HepG2 (cell line): ENCODE results near the gene ITGAE. TPM values are rescaled to one million over a fixed set of nuclear protein-coding genes. Genes with fewer than 3 reads are reported as not detected.

Experiments
- ATF7 ChIP-seq, 2 experiments: fragments of 450-650 bp in 1 of 2; sonication (generic) in 1 of 2; formaldehyde crosslinking in 1 of 2; IDR thresholded peaks; 2 replicates each; pipeline versions ENCODE4 v1.4.0 to v1.6.1; 2016 to 2020; ENCODE audit warnings: antibody characterized with exemption in 1 of 2, mild to moderate bottlenecking in 1 of 2, missing genetic modification reagents in 1 of 2
- CBX5 ChIP-seq: sonication (generic); formaldehyde crosslinking; IDR thresholded peaks from 2 replicates; pipeline ENCODE4 v1.4.0; 2020; ENCODE audit warnings: missing genetic modification reagents, borderline replicate concordance
- DMAP1 ChIP-seq: IDR thresholded peaks from 2 replicates; pipeline ENCODE4 v1.6.1; 2016
- GRHL1 ChIP-seq: sonication (generic); formaldehyde crosslinking; conservative IDR thresholded peaks from 2 replicates; pipeline ENCODE4 v1.8.0; 2022; ENCODE audit warnings: missing genetic modification reagents
- HDAC6 ChIP-seq: fragments of 200-600 bp; sonication (generic); IDR thresholded peaks from 2 replicates; pipeline ENCODE4 v1.7.0; 2017; ENCODE audit warnings: mild to moderate bottlenecking, antibody characterized with exemption, low read length, low read depth
- HNF4A ChIP-seq: sonication (generic); formaldehyde crosslinking; IDR thresholded peaks from 2 replicates; pipeline ENCODE4 v1.4.0; 2020; ENCODE audit warnings: missing genetic modification reagents
- HOXD1 ChIP-seq: sonication (generic); formaldehyde crosslinking; IDR thresholded peaks from 2 replicates; pipeline ENCODE4 v1.5.0; 2020; ENCODE audit warnings: missing genetic modification reagents
- KLF13 ChIP-seq: sonication (generic); formaldehyde crosslinking; IDR thresholded peaks from 2 replicates; pipeline ENCODE4 v1.4.0; 2020; ENCODE audit warnings: mild to moderate bottlenecking, missing genetic modification reagents
- MXD1 ChIP-seq: sonication (generic); formaldehyde crosslinking; IDR thresholded peaks from 2 replicates; pipeline ENCODE4 v1.4.0; 2020; ENCODE audit warnings: mild to moderate bottlenecking, missing genetic modification reagents
- MYNN ChIP-seq: sonication (generic); formaldehyde crosslinking; IDR thresholded peaks from 2 replicates; pipeline ENCODE4 v1.4.0; 2020; ENCODE audit warnings: mild to moderate bottlenecking, low read depth, missing genetic modification reagents
- NKX3-1 ChIP-seq: sonication (generic); formaldehyde crosslinking; IDR thresholded peaks from 2 replicates; pipeline ENCODE4 v1.5.0; 2020; ENCODE audit warnings: missing genetic modification reagents
- NR2F1 ChIP-seq, 2 experiments: fragments of 450-650 bp in 1 of 2; formaldehyde crosslinking in 1 of 2; IDR thresholded peaks; 2 replicates each; pipeline versions ENCODE4 v1.5.0 to v1.6.1; 2016 to 2020; ENCODE audit warnings: mild to moderate bottlenecking in 1 of 2, missing compliant biosample characterization in 1 of 2, missing genetic modification reagents in 1 of 2, moderate library complexity in 1 of 2
- RARA ChIP-seq: IDR thresholded peaks from 2 replicates; pipeline ENCODE4 v1.6.1; 2016; ENCODE audit warnings: missing genetic modification reagents, missing compliant biosample characterization
- UBTF ChIP-seq: sonication (generic); formaldehyde crosslinking; IDR thresholded peaks from 2 replicates; pipeline ENCODE4 v1.4.0; 2020; ENCODE audit warnings: mild to moderate bottlenecking, missing genetic modification reagents
- YY1 ChIP-seq: IDR thresholded peaks from 2 replicates; pipeline ENCODE4 v1.6.1; 2011; ENCODE audit warnings: low read length, low read depth, moderate library complexity, mild to moderate bottlenecking; ENCODE audit not compliant: insufficient read depth, insufficient replicate concordance
- ZFAT ChIP-seq: sonication (generic); formaldehyde crosslinking; conservative IDR thresholded peaks from 2 replicates; pipeline ENCODE4 v1.8.1; 2023; ENCODE audit warnings: missing genetic modification reagents, inconsistent platforms
- ZNF503 ChIP-seq: sonication (generic); formaldehyde crosslinking; IDR thresholded peaks from 2 replicates; pipeline ENCODE4 v1.4.0; 2020; ENCODE audit warnings: missing genetic modification reagents
- ZNF550 ChIP-seq: sonication (generic); formaldehyde crosslinking; IDR thresholded peaks from 2 replicates; pipeline ENCODE4 v1.4.0; 2020; ENCODE audit warnings: mild to moderate bottlenecking, missing genetic modification reagents, borderline replicate concordance
- ZNF597 ChIP-seq: sonication (generic); formaldehyde crosslinking; IDR thresholded peaks from 2 replicates; pipeline ENCODE4 v1.5.0; 2020; ENCODE audit warnings: missing genetic modification reagents
- ZNF782 ChIP-seq: sonication (generic); formaldehyde crosslinking; IDR thresholded peaks from 2 replicates; pipeline ENCODE4 v1.4.0; 2020; ENCODE audit warnings: missing genetic modification reagents, mild to moderate bottlenecking, borderline replicate concordance
- ZNF891 ChIP-seq: sonication (generic); formaldehyde crosslinking; IDR thresholded peaks from 2 replicates; pipeline ENCODE4 v1.5.0; 2020; ENCODE audit warnings: mild to moderate bottlenecking, missing genetic modification reagents
- polyA plus RNA-seq, 8 experiments: library from polyadenylated mRNA; depleted of rRNA in 3 of 8; stranded (reverse) in 7 of 8; unstranded in 1 of 8; fragments of >200 nt; fragmentation: Illumina TruSeq in 4 of 8; extraction: Trizol in 4 of 8; gene quantifications; 2 replicates each; pipeline versions ENCODE4 v1.2.1 to v1.2.3, GENCODE V29; 2011 to 2016; ENCODE audit warnings: low read depth in 4 of 8, missing spikeins in 1 of 8, mixed read lengths in 1 of 8; ENCODE audit not compliant: insufficient read depth in 1 of 8
- total RNA-seq, 5 experiments: library from RNA; depleted of rRNA; stranded (reverse); fragments of >200 nt; fragmentation: Illumina TruSeq; extraction: Trizol; gene quantifications; 2 replicates each; pipeline ENCODE4 v1.2.3, GENCODE V29; 2016; ENCODE audit warnings: low read depth in 1 of 5

The ITGAE gene
- total and polyA plus RNA-seq, 2 of the 13 experiments (the other 11 are each of a cell fraction or from before 2014, with no cell fraction given) = 42.3 to 49.0 TPM

- TF ChIP-seq ZNF597 (CRISPR knock-in tag) = 0 out of 2 replicates have a peak, but pooled peaks have one; percentile 77
- no peak for TF ChIP-seq HDAC6
- peak; percentile 26; the same call in 1 of the 2 replicates for TF ChIP-seq ZNF891
- peak; percentile 80; the same call in 1 of the 2 replicates for TF ChIP-seq ZFAT (CRISPR knock-in tag)
- no peak for TF ChIP-seq CBX5 (CRISPR knock-in tag)
- TF ChIP-seq HNF4A (CRISPR knock-in tag) = no peak
- peak; percentile 97 for TF ChIP-seq YY1
- peak; percentile 24; the same call in 1 of the 2 replicates for TF ChIP-seq DMAP1 (CRISPR knock-in tag)
- TF ChIP-seq KLF13 (CRISPR knock-in tag) = 0 out of 2 replicates have a peak, but pooled peaks have one; percentile 43
- no peak for TF ChIP-seq MYNN (CRISPR knock-in tag)
- TF ChIP-seq NKX3-1 = no peak; the same call in 1 of the 2 replicates
- TF ChIP-seq HOXD1 = peak; percentile 71; the same call in 1 of the 2 replicates
- TF ChIP-seq ATF7 (IDR thresholded peaks at IDR 0.05) = no peak
- no peak; the same call in none of the 2 replicates for TF ChIP-seq ATF7 (CRISPR knock-in tag; IDR thresholded peaks at IDR 0.05)
- TF ChIP-seq NR2F1 (CRISPR knock-in tag; IDR thresholded peaks at IDR 0.05) = peak in 1 of 2 experiments; percentile 28; a peak in 1 of 4 replicates
- no peak for TF ChIP-seq GRHL1 (CRISPR knock-in tag)
- peak; percentile 82; the same call in 1 of the 2 replicates for TF ChIP-seq ZNF503 (CRISPR knock-in tag)
- TF ChIP-seq UBTF (CRISPR knock-in tag) = peak; percentile 83
- 0 out of 2 replicates have a peak, but pooled peaks have one; percentile 3 for TF ChIP-seq RARA (CRISPR knock-in tag)
- no peak for TF ChIP-seq ZNF550 (CRISPR knock-in tag)
- TF ChIP-seq MXD1 (CRISPR knock-in tag) = peak; percentile 26
- no peak for TF ChIP-seq ZNF782 (CRISPR knock-in tag)
Observed at GRCh38 chr17:3668279-3669084, 132.5 kb downstream of the ITGAE start, which contains the start of the genes EMC6 and TAX1BP3 (continued).
